Activated B cell treated with CpG ODN at 0.5 μM for 24 hours (primary cell): ENCODE data around the gene TMEM258. TPM values are rescaled to one million over a fixed set of nuclear protein-coding genes. Genes with fewer than 3 reads are reported as not detected.

Experiments used
- ATAC-seq: fragments of 200-7000 bp; cut with Tn5 transposase; one replicate; pipeline ENCODE4 v1.10.0; 2021; ENCODE audit warnings: low read depth, mild to moderate bottlenecking, moderate library complexity
- CTCF ChIA-PET: fragments of 350-600 bp; sonication (Branson Sonifier 250); formaldehyde crosslinking; loops from one replicate; lab custom pipeline; 2021; ENCODE audit warnings: antibody characterized with exemption; lab: Charles Lee
- POLR2A ChIA-PET: fragments of 350-600 bp; sonication (Branson Sonifier 250); formaldehyde crosslinking; loops from one replicate; lab custom pipeline; 2021; ENCODE audit warnings: antibody characterized with exemption; lab: Charles Lee
- DNase-seq: peaks from one replicate; pipeline ENCODE4 v3.0.0; 2022
- H3K27ac Mint-ChIP-seq: one replicate; pipeline ENCODE4 v1.8.0; 2020; ENCODE audit warnings: mixed read lengths
- H3K27me3 Mint-ChIP-seq: one replicate; pipeline ENCODE4 v1.8.0; 2021; ENCODE audit warnings: mixed read lengths
- H3K36me3 Mint-ChIP-seq: one replicate; pipeline ENCODE4 v1.8.0; 2021; ENCODE audit warnings: low read depth, mixed read lengths
- H3K4me1 Mint-ChIP-seq: one replicate; pipeline ENCODE4 v1.8.0; 2021; ENCODE audit warnings: mixed read lengths
- H3K4me3 Mint-ChIP-seq: one replicate; pipeline ENCODE4 v1.8.0; 2020; ENCODE audit warnings: mild to moderate bottlenecking, mixed read lengths
- H3K9me3 Mint-ChIP-seq: one replicate; pipeline ENCODE4 v1.8.0; 2020; ENCODE audit warnings: mixed read lengths
- CTCF ChIP-seq: fragments of 200-600 bp; IDR thresholded peaks from one replicate; pipeline ENCODE4 v1.8.0; 2022; ENCODE audit warnings: antibody characterized with exemption, mild to moderate bottlenecking
- intact Hi-C: fragments of 100-400 bp; cut with micrococcal nuclease; formaldehyde crosslinking; loops from one replicate; pipeline ENCODE4 v1.15.1; 2024
- total RNA-seq: library from RNA; stranded (reverse); gene quantifications from 2 replicates; pipeline ENCODE4 v1.2.3, GENCODE V29; 2022

TMEM258 gene
- total RNA-seq, 1 donor from 2014 or later = 87.4 TPM

GRCh38 chr11:61833926-61834277, 41.5 kb upstream of the TMEM258 start:
- intact Hi-C loops = loop anchor here (2.0 kb wide), 1 partner anchor 19 kb away; no protein-coding TSS in a partner anchor
- no peak for DNase-seq
- POLR2A ChIA-PET = interaction anchor here (0.6 to 3.3 kb wide), 7 partner anchors 12 to 134 kb away, joined by 3 to 41 read pairs (median 4); partner anchors contain the start of genes FADS1, FEN1 and FTH1
- Mint-ChIP-seq H3K9me3 (no peaks in the 10 kb centered on the region), H3K4me1 (peaks cover 41% of the 10 kb centered on the region), H3K27me3 (peaks cover 5% of the 10 kb centered on the region), H3K4me3 (peak overlapping the region; percentile 51), H3K36me3 (no peaks in the 10 kb centered on the region), H3K27ac (peak overlapping the region; percentile 86)
- no peak for TF ChIP-seq CTCF
- CTCF ChIA-PET = interaction anchor here (0.9 to 1.8 kb wide), 4 partner anchors 18 to 274 kb away, joined by 3 to 4 read pairs (median 4); no protein-coding TSS in a partner anchor
- no peak for ATAC-seq

GRCh38 chr11:61833471-61833870, 41.1 kb upstream of the TMEM258 start:
- H3K9me3 Mint-ChIP-seq = no peaks in the 10 kb centered on the region
- POLR2A ChIA-PET = interaction anchor here (0.6 to 3.3 kb wide), 2 partner anchors 11 to 18 kb away, joined by 4 to 41 read pairs; partner anchors contain the start of gene FADS1
- no peaks in the 10 kb centered on the region for H3K36me3 Mint-ChIP-seq
- ATAC-seq (no peak), DNase-seq (no peak)
- no peak overlapping the region for H3K4me3 Mint-ChIP-seq
- CTCF ChIA-PET = interaction anchor here (1.8 kb wide), 1 partner anchor 38 kb away, joined by 4 read pairs; no protein-coding TSS in a partner anchor
- intact Hi-C loops = no loop called here
- no peak for TF ChIP-seq CTCF
- H3K4me1 Mint-ChIP-seq = peaks cover 43% of the 10 kb centered on the region
- peak overlapping the region; percentile 86 for H3K27ac Mint-ChIP-seq
- peaks cover 5% of the 10 kb centered on the region for H3K27me3 Mint-ChIP-seq

- Mint-ChIP-seq H3K4me3 (no peak overlapping the region), H3K9me3 (no peaks in the 10 kb centered on the region), H3K27ac (no peak overlapping the region), H3K27me3 (peaks cover 5% of the 10 kb centered on the region), H3K4me1 (peaks cover 50% of the 10 kb centered on the region), H3K36me3 (no peaks in the 10 kb centered on the region)
- POLR2A ChIA-PET = interaction anchor here (3.3 kb wide), 1 partner anchor 17 kb away, joined by 41 read pairs; the partner anchor contains the start of gene FADS1
- intact Hi-C loops = no loop called here
- ATAC-seq (no peak), DNase-seq (no peak)
- TF ChIP-seq CTCF = no peak
- CTCF ChIA-PET = no interaction called here
Observed at GRCh38 chr11:61832754-61833153, 40.4 kb upstream of the TMEM258 start.

- ATAC-seq = no peak
- H3K36me3 Mint-ChIP-seq = no peaks in the 10 kb centered on the region
- CTCF ChIA-PET = interaction anchor here (1.0 kb wide), 1 partner anchor 67 kb away, joined by 4 read pairs; no protein-coding TSS in a partner anchor
Observed at GRCh38 chr11:61832207-61832606, 39.8 kb upstream of the TMEM258 start.

More at GRCh38 chr11:61832207-61832606, 39.8 kb upstream of the TMEM258 start:
- Mint-ChIP-seq H3K27me3 (peaks cover 5% of the 10 kb centered on the region), H3K4me3 (no peak overlapping the region), H3K9me3 (no peaks in the 10 kb centered on the region), H3K4me1 (peaks cover 52% of the 10 kb centered on the region), H3K27ac (no peak overlapping the region)
- TF ChIP-seq CTCF = no peak
- POLR2A ChIA-PET = no interaction called here
- intact Hi-C loops = no loop called here
- no peak for DNase-seq
